C4-2B (cell line): ENCODE data around the gene POLR2H.

ENCODE experiments used
- ZFX ChIP-seq: fragments of 450-650 bp; IDR thresholded peaks from 2 replicates; pipeline ENCODE4 v1.6.1; 2017
- TF ChIP-seq, protein P1 (sequence below): fragments of 450-650 bp; conservative IDR thresholded peaks from 2 replicates; pipeline ENCODE4 v1.5.1; 2017; ENCODE audit warnings: mild to moderate bottlenecking

DNA sequence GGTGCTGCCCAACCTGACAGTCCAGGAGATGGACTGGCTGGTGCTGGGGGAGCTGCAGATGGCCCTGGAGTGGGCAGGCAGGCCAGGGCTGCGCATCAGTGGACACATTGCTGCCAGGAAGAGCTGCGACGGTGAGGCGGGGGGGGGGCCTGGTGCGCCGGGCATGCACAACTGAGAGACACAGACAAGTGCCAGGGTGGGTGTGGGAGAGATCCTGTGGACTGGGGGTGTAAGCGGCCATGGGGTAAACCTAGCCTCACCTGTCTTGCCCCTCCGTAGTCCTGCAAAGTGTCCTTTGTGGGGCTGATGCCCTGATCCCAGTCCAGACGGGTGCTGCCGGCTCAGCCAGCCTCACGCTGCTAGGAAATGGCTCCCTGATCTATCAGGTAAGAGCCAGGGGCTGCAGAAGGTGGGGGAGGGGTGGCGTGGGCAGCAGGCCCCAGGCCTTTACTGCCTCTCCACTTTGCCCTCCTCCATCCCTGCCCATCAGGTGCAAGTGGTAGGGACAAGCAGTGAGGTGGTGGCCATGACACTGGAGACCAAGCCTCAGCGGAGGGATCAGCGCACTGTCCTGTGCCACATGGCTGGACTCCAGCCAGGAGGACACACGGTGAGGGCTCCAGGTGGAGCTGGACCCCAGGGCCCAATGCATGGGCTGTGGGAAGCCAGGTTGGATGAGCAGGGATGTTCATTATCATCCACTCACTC lies 21.7 kb downstream of the POLR2H start:
- TF ChIP-seq, protein P1, sequence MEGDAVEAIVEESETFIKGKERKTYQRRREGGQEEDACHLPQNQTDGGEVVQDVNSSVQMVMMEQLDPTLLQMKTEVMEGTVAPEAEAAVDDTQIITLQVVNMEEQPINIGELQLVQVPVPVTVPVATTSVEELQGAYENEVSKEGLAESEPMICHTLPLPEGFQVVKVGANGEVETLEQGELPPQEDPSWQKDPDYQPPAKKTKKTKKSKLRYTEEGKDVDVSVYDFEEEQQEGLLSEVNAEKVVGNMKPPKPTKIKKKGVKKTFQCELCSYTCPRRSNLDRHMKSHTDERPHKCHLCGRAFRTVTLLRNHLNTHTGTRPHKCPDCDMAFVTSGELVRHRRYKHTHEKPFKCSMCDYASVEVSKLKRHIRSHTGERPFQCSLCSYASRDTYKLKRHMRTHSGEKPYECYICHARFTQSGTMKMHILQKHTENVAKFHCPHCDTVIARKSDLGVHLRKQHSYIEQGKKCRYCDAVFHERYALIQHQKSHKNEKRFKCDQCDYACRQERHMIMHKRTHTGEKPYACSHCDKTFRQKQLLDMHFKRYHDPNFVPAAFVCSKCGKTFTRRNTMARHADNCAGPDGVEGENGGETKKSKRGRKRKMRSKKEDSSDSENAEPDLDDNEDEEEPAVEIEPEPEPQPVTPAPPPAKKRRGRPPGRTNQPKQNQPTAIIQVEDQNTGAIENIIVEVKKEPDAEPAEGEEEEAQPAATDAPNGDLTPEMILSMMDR: no peak
- TF ChIP-seq ZFX: no peak
